OCI-LY7 (cell line): ENCODE results near the gene PIPOX.

ENCODE experiments used
- CTCF ChIP-seq: fragments of 200-600 bp; sonication (generic); conservative IDR thresholded peaks from 2 replicates; pipeline ENCODE4 v1.5.1; 2014; ENCODE audit warnings: mild to moderate bottlenecking, antibody characterized with exemption, low read length, moderate library complexity, mixed read lengths
- EZH2phosphoT487 ChIP-seq: fragments of 200-600 bp; sonication (generic); IDR thresholded peaks from 2 replicates; pipeline ENCODE4 v1.6.1; 2018; ENCODE audit warnings: low read depth, borderline replicate concordance, mild to moderate bottlenecking, mixed run types, antibody characterized with exemption, low read length, moderate library complexity, mixed read lengths

GRCh38 chr17:29042026-29042678, 789 bp upstream of the PIPOX start:
- TF ChIP-seq CTCF: no peak
- no peak for TF ChIP-seq EZH2phosphoT487
